Measurements from ENCODE around the gene C9orf78. TPM values are rescaled to one million over a fixed set of nuclear protein-coding genes. Genes with fewer than 3 reads are reported as not detected.
A peak's percentile ranks its signal among the peaks of the same experiment; 100 is the strongest.

The C9orf78 gene
- total RNA-seq, 8 experiments from 2014 or later, result 33.2 to 73.1 (median 48.6) TPM

DNA sequence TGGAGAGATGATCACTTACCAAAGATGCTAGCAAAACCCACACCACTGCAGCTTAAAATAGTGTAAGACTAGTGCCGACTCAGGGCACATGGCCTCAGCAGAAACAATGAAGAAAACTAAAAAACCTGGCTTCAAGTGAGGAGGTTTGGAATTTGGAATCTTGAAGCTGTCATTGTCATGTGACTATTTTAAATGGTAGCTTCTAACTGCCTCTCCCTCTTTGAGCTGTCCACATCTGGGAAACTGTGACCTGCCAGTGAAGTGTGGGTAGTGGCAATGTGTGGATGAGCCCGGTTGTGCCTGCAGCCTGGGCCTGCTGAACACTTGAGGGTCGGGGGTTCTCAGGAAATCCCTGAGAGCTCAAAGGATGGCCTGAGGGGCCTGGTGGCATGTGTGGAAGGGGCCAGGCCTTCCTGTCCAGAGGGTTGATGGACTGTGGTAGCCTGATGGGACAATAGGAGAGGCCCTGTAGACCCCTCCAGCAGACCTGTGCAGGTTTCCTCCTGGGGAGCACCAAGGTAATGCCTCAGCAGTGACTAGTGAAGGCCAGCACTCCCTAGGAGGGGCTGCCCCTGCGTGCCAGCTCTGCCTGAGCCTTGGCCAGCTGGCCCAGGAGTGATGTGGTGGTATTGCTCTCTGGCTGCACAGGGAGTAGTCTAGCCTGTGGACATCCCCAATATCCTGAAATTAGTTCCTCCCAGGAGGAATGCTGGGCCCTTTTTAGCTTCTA, 13.8 kb upstream of the C9orf78 start:
- H3K27ac ChIP-seq, result no peak overlapping the region
- H3K4me1 ChIP-seq (replicated peaks in 1 of 2), result peaks cover 8 to 13% of the 10 kb centered on the region in 2 donors
- in situ Hi-C loops (cut with MboI; ENCODE audit: low pct_unique_long_range_greater_than_20kb in 2 of 9, low sequenced_read_pairs in 9 of 9, unreplicated experiment in 9 of 9), result no loop called here
- ATAC-seq (replicated peaks in 6 of 8), result peak in 2 of 8 experiments; percentile 68 to 77
- H3K4me3 ChIP-seq, result no peak overlapping the region
- WGBS, 10 experiments, result 0 to 100% (median 83%) methylated on average over 1 to 3 of the region's 4 CpGs; no CpG with 5 or more reads in 4 of the 10 experiments

- H3K4me1 ChIP-seq (replicated peaks in 1 of 2), result peaks cover 0 to 6% of the 10 kb centered on the region in 2 donors
- ATAC-seq (replicated peaks in 6 of 8), result no peak
- no peak overlapping the region for H3K27ac ChIP-seq
- no peak overlapping the region for H3K4me3 ChIP-seq
- WGBS, 10 experiments, result 50 to 86% (median 75%) methylated on average over 1 to 2 of the region's 2 CpGs; no CpG with 5 or more reads in 3 of the 10 experiments
- in situ Hi-C loops (cut with MboI; ENCODE audit: low pct_unique_long_range_greater_than_20kb in 2 of 9, low sequenced_read_pairs in 9 of 9, unreplicated experiment in 9 of 9), result no loop called here
Measured at GRCh38 chr9:129845373-129845772, 10.3 kb upstream of the C9orf78 start.

DNA sequence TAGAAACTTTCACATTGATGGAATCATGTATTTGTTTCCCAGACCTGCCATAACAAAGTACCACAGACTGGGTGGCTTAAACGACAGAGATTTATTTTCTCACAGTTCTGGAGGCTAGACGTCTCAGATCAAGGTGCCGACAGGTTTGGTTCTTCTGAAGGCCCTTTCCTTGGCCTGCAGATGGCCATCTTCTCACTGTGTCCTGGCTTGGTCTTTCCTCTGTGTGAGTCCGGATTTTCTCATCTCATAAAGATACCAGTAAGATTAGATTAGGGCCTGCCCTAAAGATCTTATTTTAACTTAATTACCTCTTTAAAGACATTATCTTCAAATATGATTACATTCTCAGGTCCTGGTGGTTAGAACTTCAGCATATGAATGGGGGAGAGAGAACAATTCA, 6.0 kb upstream of the C9orf78 start:
- in situ Hi-C loops (cut with MboI; ENCODE audit: low pct_unique_long_range_greater_than_20kb in 2 of 9, low sequenced_read_pairs in 9 of 9, unreplicated experiment in 9 of 9), result no loop called here
- WGBS, 10 experiments, result 30 to 78% (median 50%) methylated on average over 2 to 4 of the region's 4 CpGs; no CpG with 5 or more reads in 5 of the 10 experiments
- ATAC-seq (replicated peaks in 6 of 8), result peak in 1 of 8 experiments; percentile 32
- no peak overlapping the region for H3K27ac ChIP-seq
- H3K4me1 ChIP-seq (replicated peaks in 1 of 2), result peaks cover 6 to 10% of the 10 kb centered on the region in 2 donors
- no peak overlapping the region for H3K4me3 ChIP-seq

DNA sequence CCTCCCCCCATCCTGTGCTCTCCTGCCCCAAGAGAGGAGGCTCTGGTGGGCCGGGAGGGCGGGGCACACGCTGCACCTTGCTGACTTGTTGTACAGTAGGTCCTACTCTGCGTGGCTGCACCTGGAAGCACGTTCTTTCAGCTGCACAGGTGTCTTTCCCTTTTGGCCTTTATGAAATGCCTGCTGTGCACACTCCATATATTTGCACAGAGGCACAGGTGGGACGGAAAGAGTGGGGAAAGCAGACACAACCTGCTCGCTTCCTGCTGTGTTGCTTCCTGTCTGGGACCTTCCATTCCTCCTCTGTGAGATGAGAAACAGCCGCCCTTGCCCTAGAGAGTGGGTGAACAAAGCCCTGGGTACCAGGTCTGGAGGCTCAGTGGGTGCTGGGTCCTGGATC, 5.0 kb upstream of the C9orf78 start:
- WGBS, 10 experiments, result 83 to 100% (median 97%) methylated on average over 1 to 2 of the region's 8 CpGs; no CpG with 5 or more reads in 6 of the 10 experiments
- Histone ChIP-seq H3K4me1 (replicated peaks in 1 of 2) (peaks cover 6 to 11% of the 10 kb centered on the region in 2 donors), H3K4me3 (no peak overlapping the region), H3K27ac (no peak overlapping the region)
- ATAC-seq (replicated peaks in 6 of 8), result no peak
- in situ Hi-C loops (cut with MboI; ENCODE audit: low pct_unique_long_range_greater_than_20kb in 2 of 9, low sequenced_read_pairs in 9 of 9, unreplicated experiment in 9 of 9), result no loop called here

- Histone ChIP-seq H3K4me3 (no peak overlapping the region), H3K4me1 (replicated peaks in 1 of 2) (peaks cover 6 to 11% of the 10 kb centered on the region in 2 donors), H3K27ac (no peak overlapping the region)
- 70 to 100% methylated on average over 1 to 2 of the region's 10 CpGs; no CpG with 5 or more reads in 8 of the 10 experiments for WGBS, 10 experiments
- ATAC-seq (replicated peaks in 6 of 8), result no peak
- in situ Hi-C loops (cut with MboI; ENCODE audit: low pct_unique_long_range_greater_than_20kb in 2 of 9, low sequenced_read_pairs in 9 of 9, unreplicated experiment in 9 of 9), result no loop called here
Measured at GRCh38 chr9:129839324-129840023, 4.4 kb upstream of the C9orf78 start.

- peaks cover 12 to 16% of the 10 kb centered on the region in 2 donors for H3K4me1 ChIP-seq (replicated peaks in 1 of 2)
- H3K4me3 ChIP-seq, result no peak overlapping the region
- ATAC-seq (replicated peaks in 6 of 8), result peak in 2 of 8 experiments; percentile 4 to 6
- 33 to 93% (median 81%) methylated on average over 1 to 6 of the region's 12 CpGs; no CpG with 5 or more reads in 3 of the 10 experiments for WGBS, 10 experiments
- H3K27ac ChIP-seq, result no peak overlapping the region
- in situ Hi-C loops (cut with MboI; ENCODE audit: low pct_unique_long_range_greater_than_20kb in 2 of 9, low sequenced_read_pairs in 9 of 9, unreplicated experiment in 9 of 9), result no loop called here
Measured at GRCh38 chr9:129838707-129839259, 3.7 kb upstream of the C9orf78 start.

DNA sequence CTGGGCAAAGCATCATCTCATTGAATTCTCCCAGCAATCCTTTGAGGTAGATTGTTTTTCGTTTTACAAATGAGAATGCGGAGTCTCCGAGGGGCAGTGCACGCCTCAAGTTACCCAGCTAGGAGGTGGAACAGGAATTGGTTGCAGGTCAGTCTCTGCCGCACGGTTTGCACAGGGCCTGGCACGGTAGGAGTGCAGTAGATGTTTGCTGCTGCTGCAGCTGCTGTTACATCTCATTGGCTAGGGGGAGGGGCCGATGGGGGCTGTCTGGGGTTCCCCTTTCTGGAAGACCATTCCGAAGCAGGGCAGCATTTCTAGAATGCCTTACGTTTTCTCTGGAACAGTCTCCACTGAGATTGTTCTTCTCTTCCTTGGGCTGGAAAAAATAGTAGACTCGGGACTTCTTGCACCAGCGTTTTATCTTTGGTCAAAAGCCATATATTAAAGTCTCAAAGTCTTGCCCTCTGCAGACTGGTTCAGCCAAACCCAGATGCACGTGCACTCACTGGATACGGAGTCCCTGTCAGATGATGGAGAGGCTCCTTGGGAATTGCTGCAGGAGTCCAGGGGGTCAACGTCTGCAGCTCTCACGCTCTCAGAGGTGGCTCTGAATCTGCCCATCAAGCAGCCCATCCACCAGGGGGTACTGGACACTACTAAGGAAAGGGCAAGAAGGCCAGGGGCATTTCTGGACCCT, 1.4 kb upstream of the C9orf78 start:
- WGBS, 10 experiments, result 6 to 100% (median 33%) methylated on average over 1 to 9 of the region's 16 CpGs; no CpG with 5 or more reads in 3 of the 10 experiments
- in situ Hi-C loops (cut with MboI; ENCODE audit: low pct_unique_long_range_greater_than_20kb in 2 of 9, low sequenced_read_pairs in 9 of 9, unreplicated experiment in 9 of 9), result no loop called here
- Histone ChIP-seq H3K4me1 (replicated peaks in 1 of 2) (peaks cover 8 to 18% of the 10 kb centered on the region in 2 donors), H3K27ac (no peak overlapping the region), H3K4me3 (peak overlapping the region; percentile 78 to 95 (median 83))
- ATAC-seq (replicated peaks in 6 of 8), result no peak

- 0 to 8% (median 3%) methylated on average over 2 to 10 of the region's 19 CpGs; no CpG with 5 or more reads in 5 of the 10 experiments for WGBS, 10 experiments
- in situ Hi-C loops (cut with MboI; ENCODE audit: low pct_unique_long_range_greater_than_20kb in 2 of 9, low sequenced_read_pairs in 9 of 9, unreplicated experiment in 9 of 9), result no loop called here
- Histone ChIP-seq H3K27ac (peak overlapping the region in 1 of 2 donors; percentile 61), H3K4me1 (replicated peaks in 1 of 2) (peaks cover 6 to 18% of the 10 kb centered on the region in 2 donors), H3K4me3 (peak overlapping the region; percentile 78 to 95 (median 83))
- no peak for ATAC-seq (replicated peaks in 6 of 8)
Measured at GRCh38 chr9:129835860-129836223, 767 bp upstream of the C9orf78 start.

DNA sequence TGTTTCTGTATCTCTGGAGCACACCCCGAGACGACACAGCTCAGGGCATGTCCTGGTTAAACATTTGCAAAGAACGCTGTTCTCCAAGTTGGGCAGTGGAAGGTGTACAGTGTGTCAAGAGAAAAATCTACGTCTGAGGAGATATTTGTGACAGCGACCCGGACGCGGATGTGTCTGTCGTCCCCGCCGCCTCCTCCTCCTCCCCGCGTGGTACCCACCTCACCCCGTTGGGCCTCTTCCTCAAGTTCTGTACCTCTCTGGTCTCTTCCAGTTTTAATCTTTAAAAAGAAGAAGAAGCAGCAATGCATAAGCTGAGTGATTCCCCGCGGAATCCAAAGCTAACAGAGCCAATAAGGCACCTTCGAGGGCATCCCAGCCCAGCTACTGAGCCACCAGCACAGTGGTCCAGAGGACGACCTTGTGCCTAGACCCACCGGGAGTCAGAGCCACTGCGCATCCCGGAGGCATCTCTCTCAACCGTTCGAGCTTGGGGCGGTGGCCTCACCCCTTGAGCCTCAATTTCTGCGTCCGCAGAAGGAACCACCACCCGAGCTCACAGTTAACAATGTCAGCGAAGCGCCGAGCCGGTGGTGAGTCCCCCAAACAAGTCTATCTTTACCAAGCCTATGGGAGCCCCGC, 467 bp downstream of the C9orf78 start:
- in situ Hi-C loops (cut with MboI; ENCODE audit: low pct_unique_long_range_greater_than_20kb in 2 of 9, low sequenced_read_pairs in 9 of 9, unreplicated experiment in 9 of 9), result no loop called here
- peaks cover 6 to 18% of the 10 kb centered on the region in 2 donors for H3K4me1 ChIP-seq (replicated peaks in 1 of 2)
- peak overlapping the region; percentile 72 to 77 for H3K27ac ChIP-seq
- ATAC-seq (replicated peaks in 6 of 8), result peak; percentile 20 to 49 (median 28)
- WGBS, 10 experiments, result 0 to 5% (median 0%) methylated on average over 1 to 15 of the region's 32 CpGs; no CpG with 5 or more reads in 2 of the 10 experiments
- H3K4me3 ChIP-seq, result peak overlapping the region; percentile 78 to 95 (median 83)

DNA sequence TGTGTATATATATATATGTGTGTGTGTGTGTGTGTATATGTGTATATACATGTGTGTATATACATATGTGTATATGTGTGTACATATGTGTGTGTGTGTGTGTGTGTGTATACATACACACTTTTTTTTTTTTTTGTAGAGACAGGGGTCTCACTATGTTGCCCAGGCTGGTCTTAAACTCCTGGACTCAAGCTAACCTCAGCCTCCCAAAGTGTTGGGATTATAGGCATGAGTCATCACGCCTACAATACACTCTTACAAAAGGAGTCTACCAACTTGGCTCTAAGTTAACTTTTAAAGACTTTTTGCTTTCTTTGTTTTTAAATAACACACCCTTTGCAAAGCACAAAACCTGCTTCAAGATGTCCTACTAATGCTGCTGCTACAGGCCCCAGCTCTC, 2.1 kb downstream of the C9orf78 start:
- no peak overlapping the region for H3K4me3 ChIP-seq
- H3K4me1 ChIP-seq (replicated peaks in 1 of 2), result peaks cover 6 to 18% of the 10 kb centered on the region in 2 donors
- WGBS, 10 experiments, result 100% methylated on average over 1 of the region's 1 CpG; no CpG with 5 or more reads in 9 of the 10 experiments
- H3K27ac ChIP-seq, result no peak overlapping the region
- no peak for ATAC-seq (replicated peaks in 6 of 8)
- in situ Hi-C loops (cut with MboI; ENCODE audit: low pct_unique_long_range_greater_than_20kb in 2 of 9, low sequenced_read_pairs in 9 of 9, unreplicated experiment in 9 of 9), result no loop called here

- Histone ChIP-seq H3K27ac (no peak overlapping the region), H3K4me3 (no peak overlapping the region), H3K4me1 (replicated peaks in 1 of 2) (peaks cover 2 to 3% of the 10 kb centered on the region in 2 donors)
- ATAC-seq (replicated peaks in 6 of 8), result no peak
- 93 to 100% (median 100%) methylated on average over 1 to 3 of the region's 10 CpGs; no CpG with 5 or more reads in 5 of the 10 experiments for WGBS, 10 experiments
- in situ Hi-C loops (cut with MboI; ENCODE audit: low pct_unique_long_range_greater_than_20kb in 2 of 9, low sequenced_read_pairs in 9 of 9, unreplicated experiment in 9 of 9), result no loop called here
Measured at GRCh38 chr9:129828969-129829368, 6.1 kb downstream of the C9orf78 start.

- in situ Hi-C loops (cut with MboI; ENCODE audit: low pct_unique_long_range_greater_than_20kb in 2 of 9, low sequenced_read_pairs in 9 of 9, unreplicated experiment in 9 of 9), result no loop called here
- 80 to 100% (median 96%) methylated on average over 1 to 8 of the region's 9 CpGs; no CpG with 5 or more reads in 4 of the 10 experiments for WGBS, 10 experiments
- no peak overlapping the region for H3K4me3 ChIP-seq
Measured at GRCh38 chr9:129828051-129828450, 7.0 kb downstream of the C9orf78 start.

More at GRCh38 chr9:129828051-129828450, 7.0 kb downstream of the C9orf78 start:
- Histone ChIP-seq H3K4me1 (replicated peaks in 1 of 2) (no peaks in the 10 kb centered on the region), H3K27ac (no peak overlapping the region)
- ATAC-seq (replicated peaks in 6 of 8), result no peak
